BE2C (cell line): ENCODE data around the gene A1CF.

Experiments
- DNase-seq: peaks from one replicate; pipeline ENCODE4 v3.0.0-alpha.2; 2020
- H3K27me3 ChIP-seq: fragments of 250-450 bp; sonication (Bioruptor Pico); 2 replicates; pipeline ENCODE4 v1.5.1; 2020; ENCODE audit warnings: mild to moderate bottlenecking
- H3K36me3 ChIP-seq: fragments of 250-450 bp; sonication (Bioruptor Pico); 2 replicates; pipeline ENCODE4 v1.5.1; 2020; ENCODE audit warnings: mild to moderate bottlenecking
- H3K4me1 ChIP-seq: fragments of 250-450 bp; sonication (Bioruptor Pico); 2 replicates; pipeline ENCODE4 v1.5.1; 2020
- H3K4me3 ChIP-seq: 2 replicates; pipeline ENCODE4 v1.5.1; 2011; ENCODE audit warnings: low read depth, low read length
- H3K9me3 ChIP-seq: fragments of 250-450 bp; sonication (Bioruptor Pico); 2 replicates; pipeline ENCODE4 v1.5.1; 2020
- CTCF ChIP-seq: IDR thresholded peaks from 2 replicates; pipeline ENCODE4 v1.5.1; 2012; ENCODE audit warnings: mild to moderate bottlenecking, low read depth, low read length

A1CF gene

GRCh38 chr10:50809596-50809995 is 75.8 kb downstream of the A1CF start:
- H3K36me3 ChIP-seq: no peaks in the 10 kb centered on the region
- no peak overlapping the region for H3K4me3 ChIP-seq
- H3K4me1 ChIP-seq: no peaks in the 10 kb centered on the region
- DNase-seq: no peak
- H3K27me3 ChIP-seq: no peaks in the 10 kb centered on the region
- no peak for TF ChIP-seq CTCF
- H3K9me3 ChIP-seq: no peaks in the 10 kb centered on the region

DNA sequence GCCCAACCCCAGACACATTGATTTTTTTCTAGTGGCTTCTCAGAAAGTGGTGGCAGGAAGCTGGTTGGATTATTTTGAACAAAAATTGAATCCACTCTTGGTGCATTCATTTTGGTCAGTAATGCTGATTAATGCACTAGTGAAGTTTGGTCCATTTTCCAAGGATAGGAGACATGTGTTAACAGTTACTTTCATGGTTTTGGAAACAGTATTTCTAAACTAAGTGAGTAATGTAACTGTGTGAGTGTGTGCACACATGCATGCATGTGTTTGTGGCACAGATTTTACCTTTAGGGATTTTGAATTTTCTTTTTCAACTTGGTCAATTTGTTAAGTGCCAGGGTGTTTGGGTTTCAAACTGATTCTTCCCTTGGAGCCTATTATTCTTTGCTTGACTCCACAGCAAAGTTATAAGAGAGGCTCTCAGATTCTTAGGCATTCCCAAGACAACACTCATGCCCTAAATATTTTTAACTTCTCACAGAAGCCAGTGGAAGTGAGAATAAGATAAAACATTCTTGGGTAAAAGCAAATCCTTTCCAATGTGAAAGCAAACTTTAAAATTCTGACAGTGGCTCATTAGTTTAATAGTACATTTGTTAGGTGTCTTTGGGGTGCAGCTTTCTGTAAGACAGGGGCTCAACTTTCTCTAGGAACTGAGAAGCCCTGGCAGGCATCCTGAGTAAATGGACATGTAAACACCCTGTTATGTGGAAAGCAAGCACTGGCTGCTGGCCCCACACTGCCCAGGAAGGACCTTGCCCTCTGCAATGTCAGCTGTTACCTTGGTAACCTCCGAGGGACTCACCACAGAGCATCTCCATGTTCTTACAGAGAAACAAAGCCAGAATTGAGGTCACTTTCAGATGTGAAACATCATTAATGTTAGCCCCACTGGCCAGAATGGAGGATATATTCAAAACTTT is 77.3 kb downstream of the A1CF start:
- TF ChIP-seq CTCF: no peak
- no peaks in the 10 kb centered on the region for H3K4me1 ChIP-seq
- no peaks in the 10 kb centered on the region for H3K27me3 ChIP-seq

DNA sequence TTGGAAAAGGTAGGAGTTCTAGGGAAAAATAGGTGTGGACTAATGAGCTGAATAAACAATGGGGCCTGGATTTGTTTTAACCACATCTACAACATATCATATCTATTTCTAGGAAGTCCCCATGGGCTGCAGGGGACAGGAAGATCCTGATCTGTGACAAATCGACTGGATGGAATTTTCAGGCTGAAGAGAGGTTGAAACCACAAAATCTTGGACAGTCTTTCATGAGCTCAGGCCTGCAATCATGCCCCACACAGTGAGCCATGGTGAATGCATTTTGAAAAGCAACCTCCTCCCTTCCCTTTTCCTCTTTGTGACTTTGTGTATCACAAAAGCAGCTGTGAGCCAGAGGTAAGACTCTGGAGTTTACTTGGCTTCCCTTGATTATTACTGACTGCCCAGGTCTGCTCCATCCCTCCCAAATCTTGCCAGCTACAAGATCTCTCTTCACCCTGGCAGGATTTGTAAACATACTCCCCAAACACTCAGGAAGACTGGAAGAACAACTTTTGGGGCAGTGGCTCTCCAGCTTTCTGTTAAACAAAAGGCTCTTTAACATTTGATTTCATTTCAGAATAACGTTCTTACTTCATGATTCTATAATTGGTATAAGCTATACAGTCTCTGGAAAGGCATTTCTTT is 79.3 kb downstream of the A1CF start:
- H3K36me3 ChIP-seq: no peaks in the 10 kb centered on the region
- no peak overlapping the region for H3K4me3 ChIP-seq
- H3K4me1 ChIP-seq: no peaks in the 10 kb centered on the region
- H3K9me3 ChIP-seq: no peaks in the 10 kb centered on the region
- no peak for TF ChIP-seq CTCF
- no peak for DNase-seq
- H3K27me3 ChIP-seq: no peaks in the 10 kb centered on the region

More for the DNA sequence above, 77.3 kb downstream of the A1CF start:
- DNase-seq: no peak
- Histone ChIP-seq H3K4me3 (no peak overlapping the region), H3K36me3 (no peaks in the 10 kb centered on the region), H3K9me3 (no peaks in the 10 kb centered on the region)

DNA sequence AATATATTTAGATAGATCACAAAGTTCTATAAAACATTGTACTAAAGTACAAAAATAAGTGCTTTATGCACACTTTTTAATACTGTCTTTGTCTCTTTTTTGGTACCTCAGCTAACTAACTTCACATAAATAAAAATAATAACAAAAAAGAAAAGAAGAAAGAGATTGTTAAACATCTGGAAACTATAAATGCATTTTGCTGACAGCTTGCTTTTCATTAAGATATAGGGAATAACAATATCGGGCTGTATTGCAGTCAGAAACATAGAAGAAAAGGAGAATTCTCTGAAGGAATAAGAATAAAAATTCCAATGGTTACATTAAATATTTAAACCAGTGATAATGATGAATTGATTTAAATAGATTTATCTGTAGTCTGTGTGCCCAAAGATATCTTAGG is 85.8 kb downstream of the A1CF start:
- TF ChIP-seq CTCF: no peak
- H3K27me3 ChIP-seq: no peaks in the 10 kb centered on the region
- no peak for DNase-seq
- no peaks in the 10 kb centered on the region for H3K9me3 ChIP-seq
- H3K36me3 ChIP-seq: no peaks in the 10 kb centered on the region
- no peaks in the 10 kb centered on the region for H3K4me1 ChIP-seq
- no peak overlapping the region for H3K4me3 ChIP-seq

DNA sequence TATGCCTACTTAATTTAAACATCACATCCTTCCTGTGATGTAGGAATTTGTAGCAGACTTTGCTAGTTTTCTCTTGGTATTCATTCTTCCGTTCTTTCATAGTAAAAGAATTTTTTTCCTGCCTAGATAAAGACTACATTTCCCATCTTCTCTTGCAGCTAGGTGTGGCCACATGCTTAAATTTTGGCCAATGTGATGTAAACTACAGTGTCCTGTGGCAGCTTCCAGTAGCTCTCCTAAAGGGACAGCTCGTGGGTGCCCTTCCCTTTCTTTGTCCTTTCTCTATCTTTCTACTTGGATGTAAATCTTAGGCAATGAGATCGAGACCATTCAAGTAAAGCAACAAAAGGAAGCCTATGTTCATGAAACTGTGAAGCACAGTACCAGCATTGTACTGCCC is 87.1 kb downstream of the A1CF start:
- H3K36me3 ChIP-seq: no peaks in the 10 kb centered on the region
- no peak for TF ChIP-seq CTCF
- no peak overlapping the region for H3K4me3 ChIP-seq
- no peak for DNase-seq
- no peaks in the 10 kb centered on the region for H3K4me1 ChIP-seq
- no peaks in the 10 kb centered on the region for H3K27me3 ChIP-seq
- H3K9me3 ChIP-seq: no peaks in the 10 kb centered on the region

DNA sequence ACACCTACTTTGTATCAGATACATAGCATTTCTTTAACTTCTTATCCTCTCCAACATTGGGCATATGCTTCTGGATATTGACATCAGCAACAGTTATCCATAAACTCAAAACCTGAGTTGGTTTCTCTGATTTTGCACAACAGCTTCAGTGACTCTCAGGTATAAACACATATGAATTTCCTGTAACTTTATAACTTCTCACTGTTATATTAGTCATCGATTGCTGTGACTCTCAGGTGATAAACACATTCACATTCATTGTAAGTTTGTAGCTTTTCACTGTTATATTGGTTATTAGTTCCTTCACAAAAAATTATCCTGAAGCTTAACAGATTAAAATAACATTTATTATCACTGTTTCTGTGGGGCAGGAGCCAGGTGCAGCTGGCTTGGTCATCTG is 88.7 kb downstream of the A1CF start:
- Histone ChIP-seq H3K9me3 (no peaks in the 10 kb centered on the region), H3K27me3 (no peaks in the 10 kb centered on the region), H3K4me3 (no peak overlapping the region), H3K4me1 (no peaks in the 10 kb centered on the region), H3K36me3 (no peaks in the 10 kb centered on the region)
- no peak for DNase-seq
- no peak for TF ChIP-seq CTCF
